GM06990 (cell line): ENCODE results near the gene CYP4Z1.
"Not testable (repeated sequence)": the region's sequence is repeated elsewhere in the genome, so short reads cannot be mapped to it uniquely, and the experiment has no call there.

Experiments
- DNase-seq: peaks from one replicate; pipeline ENCODE4 v3.0.0-alpha.2; 2011; ENCODE audit not compliant: insufficient read length; ENCODE audit errors: extremely low read depth
- H3K27me3 ChIP-seq: replicated peaks from 2 replicates; pipeline ENCODE4 v1.6.0; 2011; ENCODE audit warnings: low read length; ENCODE audit not compliant: control insufficient read depth, insufficient read depth
- H3K36me3 ChIP-seq: 2 replicates; pipeline ENCODE4 v1.5.1; 2011; ENCODE audit warnings: low read length; ENCODE audit not compliant: control insufficient read depth, insufficient read depth
- H3K4me3 ChIP-seq: replicated peaks from 2 replicates; pipeline ENCODE4 v1.5.1; 2011; ENCODE audit warnings: low read depth, mild to moderate bottlenecking, control low read depth, low read length
- TF ChIP-seq, protein P1 (sequence below): IDR thresholded peaks from 2 replicates; pipeline ENCODE4 v1.5.1; 2011; ENCODE audit warnings: low read length, control low read depth, mild to moderate bottlenecking, inconsistent platforms; ENCODE audit not compliant: insufficient read depth, poor library complexity, severe bottlenecking

Gene CYP4Z1

DNA sequence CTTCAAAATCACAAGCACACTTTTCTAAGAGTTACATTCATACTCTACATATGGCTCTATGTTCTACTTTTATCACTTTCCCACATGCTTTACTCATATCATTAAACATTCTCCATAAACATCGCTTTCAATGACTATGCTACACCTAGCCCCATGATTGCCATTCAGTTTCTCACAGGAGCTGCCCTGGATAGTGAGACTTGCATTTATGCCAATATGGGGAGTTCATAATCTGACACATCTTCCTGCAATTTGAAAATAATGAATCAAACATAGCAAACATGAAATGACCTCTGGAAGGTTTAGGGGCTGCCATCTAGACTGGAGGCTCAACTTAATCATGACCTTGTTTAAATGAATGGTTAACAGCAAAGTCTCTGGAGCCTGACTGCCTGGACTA is 61.2 kb downstream of the CYP4Z1 start:
- Histone ChIP-seq H3K27me3 (no peaks in the 10 kb centered on the region), H3K36me3 (no peaks in the 10 kb centered on the region), H3K4me3 (no peak overlapping the region)
- TF ChIP-seq, protein P1, sequence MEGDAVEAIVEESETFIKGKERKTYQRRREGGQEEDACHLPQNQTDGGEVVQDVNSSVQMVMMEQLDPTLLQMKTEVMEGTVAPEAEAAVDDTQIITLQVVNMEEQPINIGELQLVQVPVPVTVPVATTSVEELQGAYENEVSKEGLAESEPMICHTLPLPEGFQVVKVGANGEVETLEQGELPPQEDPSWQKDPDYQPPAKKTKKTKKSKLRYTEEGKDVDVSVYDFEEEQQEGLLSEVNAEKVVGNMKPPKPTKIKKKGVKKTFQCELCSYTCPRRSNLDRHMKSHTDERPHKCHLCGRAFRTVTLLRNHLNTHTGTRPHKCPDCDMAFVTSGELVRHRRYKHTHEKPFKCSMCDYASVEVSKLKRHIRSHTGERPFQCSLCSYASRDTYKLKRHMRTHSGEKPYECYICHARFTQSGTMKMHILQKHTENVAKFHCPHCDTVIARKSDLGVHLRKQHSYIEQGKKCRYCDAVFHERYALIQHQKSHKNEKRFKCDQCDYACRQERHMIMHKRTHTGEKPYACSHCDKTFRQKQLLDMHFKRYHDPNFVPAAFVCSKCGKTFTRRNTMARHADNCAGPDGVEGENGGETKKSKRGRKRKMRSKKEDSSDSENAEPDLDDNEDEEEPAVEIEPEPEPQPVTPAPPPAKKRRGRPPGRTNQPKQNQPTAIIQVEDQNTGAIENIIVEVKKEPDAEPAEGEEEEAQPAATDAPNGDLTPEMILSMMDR, result no peak
- DNase-seq, result no peak

DNA sequence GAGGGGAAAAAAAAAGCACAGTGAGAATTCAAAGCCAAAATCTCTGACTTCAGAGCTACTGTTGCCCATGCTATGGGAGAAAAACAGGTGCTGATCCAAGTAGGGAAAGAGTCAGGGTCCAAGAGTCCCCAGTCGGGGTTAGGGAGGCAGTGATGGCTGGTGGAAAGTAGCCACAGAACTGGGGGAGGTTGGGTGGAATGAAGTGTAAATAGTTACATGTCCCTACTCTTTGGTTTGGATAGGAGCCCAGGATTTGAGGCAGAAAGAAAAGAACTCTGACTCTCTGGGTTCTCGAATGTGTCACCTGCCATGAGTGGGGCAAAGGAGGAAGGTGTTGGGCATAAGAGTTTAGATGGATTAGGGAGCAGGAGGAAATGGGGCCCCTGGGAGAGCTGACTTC is 61.8 kb downstream of the CYP4Z1 start:
- DNase-seq, H3K27me3 ChIP-seq, H3K4me3 ChIP-seq, H3K36me3 ChIP-seq: not testable (repeated sequence)

DNA sequence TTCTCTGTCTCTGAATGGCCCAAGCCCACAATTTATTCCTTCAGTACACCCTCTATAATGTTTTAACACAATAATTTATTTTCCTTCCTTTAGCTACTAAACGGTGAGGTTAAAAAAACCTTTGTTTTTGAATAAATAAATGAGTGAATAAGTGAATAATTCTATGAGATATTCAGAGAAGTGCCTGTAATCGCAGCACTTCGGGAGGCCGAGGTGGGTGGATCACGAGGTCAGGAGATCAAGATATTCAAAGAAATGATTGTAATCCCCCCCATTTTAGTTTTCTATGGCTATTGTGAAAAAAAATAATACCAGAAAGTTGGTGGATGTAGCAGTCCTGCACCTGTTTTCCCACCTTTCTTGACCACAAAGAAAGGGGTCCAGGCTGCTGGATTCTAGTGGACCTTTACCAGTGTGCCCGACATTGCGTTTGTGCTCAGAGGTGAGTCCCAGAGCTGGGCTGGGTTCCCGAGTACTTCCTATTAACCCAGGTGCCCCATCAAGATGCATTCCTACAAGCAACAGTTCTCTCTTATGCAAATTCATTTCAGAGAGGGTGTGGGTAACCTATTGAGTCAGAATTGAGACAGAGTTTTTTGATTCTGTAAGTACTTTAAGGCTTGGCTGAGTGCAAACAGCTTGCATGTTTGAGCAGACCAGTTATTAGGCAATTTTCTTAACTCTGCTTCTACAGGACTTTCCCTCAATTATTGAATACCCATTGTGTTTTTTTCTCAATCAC is 62.6 kb downstream of the CYP4Z1 start:
- not testable (repeated sequence) for H3K4me3 ChIP-seq, DNase-seq, H3K27me3 ChIP-seq, H3K36me3 ChIP-seq

DNA sequence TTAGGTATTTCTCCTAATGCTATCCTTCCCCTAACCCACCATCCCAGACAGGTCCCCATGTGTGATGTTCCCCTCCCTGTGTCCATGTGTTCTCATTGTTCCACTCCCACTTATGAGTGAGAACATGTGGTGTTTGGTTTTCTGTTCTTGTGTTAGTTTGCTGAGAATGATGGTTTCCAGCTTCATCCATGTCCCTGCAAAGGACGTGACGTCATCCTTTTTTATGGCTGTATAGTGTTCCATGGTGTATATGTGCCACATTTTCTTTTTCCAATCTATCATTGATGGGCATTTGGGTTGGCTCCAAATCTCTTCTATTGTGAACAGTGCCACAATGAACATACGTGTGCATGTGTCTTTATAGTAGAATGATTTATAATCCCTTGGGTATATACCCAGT is 65.6 kb downstream of the CYP4Z1 start:
- DNase-seq, H3K27me3 ChIP-seq, H3K36me3 ChIP-seq, H3K4me3 ChIP-seq: not testable (repeated sequence)

DNA sequence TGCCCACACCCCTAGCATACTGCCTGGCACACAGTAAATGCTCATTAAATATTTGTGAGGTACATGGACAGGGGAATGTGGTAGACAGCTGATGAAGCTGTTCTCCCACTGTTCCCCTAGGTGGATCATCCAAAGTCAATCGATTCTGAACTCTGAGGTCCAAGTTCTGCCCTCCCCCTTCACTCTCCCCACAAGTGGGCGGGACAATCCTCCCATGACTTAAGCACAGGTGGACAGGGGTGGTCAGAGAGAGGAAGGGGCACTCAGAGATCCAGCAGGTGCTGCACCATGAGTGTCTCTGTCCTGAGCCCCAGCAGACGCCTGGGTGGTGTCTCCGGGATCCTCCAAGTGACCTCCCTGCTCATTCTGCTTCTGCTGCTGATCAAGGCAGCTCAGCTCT is 70.2 kb downstream of the CYP4Z1 start, which contains the start of gene CYP4A22:
Gene CYP4A22, plus strand, starts transcription at position 244 of the 400 bp plus-strand sequence. Its CDS starts 45 bp downstream, at position 289.
- DNase-seq, result no peak

DNA sequence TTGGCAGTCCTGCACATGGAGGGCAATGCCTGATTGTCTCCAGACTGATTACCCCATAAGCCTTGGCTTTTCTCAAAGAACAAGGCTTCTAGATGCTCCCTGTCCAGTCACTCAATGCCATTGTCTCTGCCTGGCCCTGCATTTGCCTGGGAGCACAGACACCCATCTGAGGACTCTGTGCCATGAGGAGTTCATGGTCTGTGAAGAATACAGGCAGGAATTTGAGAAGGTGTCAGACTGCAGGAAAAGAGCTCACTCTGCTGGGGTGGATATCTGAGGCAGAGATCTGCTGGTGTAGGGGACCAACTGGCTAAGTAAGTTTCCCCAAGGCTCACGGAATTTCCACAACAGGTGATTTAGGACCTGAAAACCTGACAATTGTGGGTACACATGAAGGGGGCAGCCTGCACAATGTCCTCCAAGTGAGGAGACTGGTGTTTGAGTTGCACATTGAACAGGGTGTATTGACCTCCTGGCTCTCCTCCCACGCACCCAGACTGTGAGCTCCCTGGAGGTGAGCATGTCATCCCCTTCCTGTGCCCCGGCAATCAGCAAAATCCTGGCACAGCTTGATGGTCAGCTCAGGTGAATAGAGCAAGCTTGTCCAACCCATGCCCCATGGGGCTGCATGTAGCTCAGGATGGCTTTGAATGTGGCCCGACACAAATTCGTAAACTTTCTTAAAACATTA is 71.0 kb downstream of the CYP4Z1 start:
- no peak for DNase-seq
- TF ChIP-seq, protein P1, result no peak

More for the DNA sequence above, 70.2 kb downstream of the CYP4Z1 start, which contains the start of gene CYP4A22:
- Histone ChIP-seq H3K4me3 (no peak within 1 kb of the TSS), H3K36me3 (no peaks in the 10 kb centered on the region), H3K27me3 (no peaks in the 10 kb centered on the region)
- TF ChIP-seq, protein P1, result no peak

DNA sequence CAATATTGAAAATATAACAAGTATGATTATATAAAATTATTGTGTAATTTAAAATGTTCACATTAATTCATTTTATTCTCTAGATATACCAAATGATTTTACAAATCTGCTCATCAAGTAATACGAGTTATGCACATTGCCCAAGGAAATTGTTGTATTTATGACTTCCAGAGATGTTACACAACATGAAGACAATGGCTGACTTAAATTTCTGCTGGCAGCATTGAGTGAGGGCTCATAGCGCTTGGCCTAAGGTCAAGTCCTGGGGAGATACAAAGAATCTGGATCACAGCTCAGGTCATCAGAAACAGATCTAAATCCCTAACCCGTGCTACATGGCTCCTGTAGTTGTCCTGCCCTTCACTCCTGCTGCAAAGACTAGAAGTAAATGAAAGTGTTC is 73.3 kb downstream of the CYP4Z1 start:
- not testable (repeated sequence) for H3K36me3 ChIP-seq, H3K27me3 ChIP-seq, DNase-seq, H3K4me3 ChIP-seq

More for the DNA sequence above, 71.0 kb downstream of the CYP4Z1 start:
- H3K4me3 ChIP-seq, result no peak overlapping the region
- H3K27me3 ChIP-seq, result no peaks in the 10 kb centered on the region
- H3K36me3 ChIP-seq, result no peaks in the 10 kb centered on the region
